ENCODE data around the gene CDKAL1. TPM values are rescaled to one million over a fixed set of nuclear protein-coding genes. Genes with fewer than 3 reads are reported as not detected.

The CDKAL1 gene
- total and polyA plus RNA-seq, 9 of the 15 experiments (the other 6 are each of a cell fraction or from before 2014, with no cell fraction given) = 11.2 to 36.3 (median 20.1) TPM

- H3K36me3 ChIP-seq (ENCODE audit: control insufficient read depth, insufficient read depth, low read length) = no peaks in the 10 kb centered on the region
- peaks cover 0 to 3% of the 10 kb centered on the region in 2 experiments; a peak in 1 of 5 replicates for H3K4me1 ChIP-seq (replicated peaks in 1 of 2; ENCODE audit: control insufficient read depth in 2 of 2, insufficient read depth in 2 of 2, low read length in 2 of 2)
- WGBS (ENCODE audit: insufficient coverage, low coverage, missing lambda C conversion rate) = 100% methylated on average over 1 of the region's 1 CpG
- H3K27ac ChIP-seq (ENCODE audit: extremely low read depth, low read depth, low read length) = no peak overlapping the region
- BruUV-seq (replicated peaks) = no TSS peak
- ATAC-seq (no peak), FAIRE-seq (no peak), DNase-seq (ENCODE audit: extremely low read depth in 1 of 4, low spot score in 3 of 4) (no peak)
- intact Hi-C loops (cut with micrococcal nuclease) = no loop called here
- no peak overlapping the region for H3K4me2 ChIP-seq (ENCODE audit: insufficient read depth, low read length)
- H2AFZ ChIP-seq (ENCODE audit: low read depth, low read length) = no peak overlapping the region
- H3K27me3 ChIP-seq (ENCODE audit: control insufficient read depth in 2 of 2, insufficient read depth in 2 of 2, low read length in 2 of 2) = no peaks in the 10 kb centered on the region
- H4K20me1 ChIP-seq (replicated peaks; ENCODE audit: control insufficient read depth, insufficient read depth, low read length) = no peaks in the 10 kb centered on the region
- H3K4me3 ChIP-seq = no peak overlapping the region
- no peaks in the 10 kb centered on the region for H3K9me1 ChIP-seq (ENCODE audit: control insufficient read depth, insufficient read depth, low read length)
- H3K9ac ChIP-seq (ENCODE audit: insufficient read depth in 1 of 2, low read depth in 2 of 2, low read length in 2 of 2) = no peak overlapping the region
- POLR2A ChIA-PET = no interaction called here
- no peaks in the 10 kb centered on the region for H3K9me3 ChIP-seq (replicated peaks; ENCODE audit: control insufficient read depth, insufficient read depth, low read depth, low read length)
- in situ Hi-C loops (cut with MboI) = no loop called here
- CTCF ChIA-PET (ENCODE audit: low intra/inter-chr PET ratio) = no interaction called here
- no peaks in the 10 kb centered on the region for H3K79me2 ChIP-seq (ENCODE audit: control insufficient read depth, insufficient read depth, low read length)
- TF ChIP-seq CREB3L1 (IDR thresholded peaks at IDR 0.05; ENCODE audit: borderline replicate concordance, low read depth) (no peak), NONO (IDR thresholded peaks at IDR 0.05; ENCODE audit: low read depth in 2 of 2, low read length in 1 of 2) (no peak), NFYB (IDR thresholded peaks at IDR 0.05; ENCODE audit: extremely low read depth, insufficient read length) (no peak), PATZ1 (CRISPR knock-in tag; IDR thresholded peaks at IDR 0.05; ENCODE audit: borderline replicate concordance) (no peak), RB1 (IDR thresholded peaks at IDR 0.05; ENCODE audit: low read depth) (no peak), MCM7 (IDR thresholded peaks at IDR 0.05) (no peak), KAT2B (IDR thresholded peaks at IDR 0.05; ENCODE audit: low read depth, low read length) (no peak), ZNF75A (CRISPR knock-in tag; IDR thresholded peaks at IDR 0.05) (no peak), REST (IDR thresholded peaks at IDR 0.05; ENCODE audit: borderline replicate concordance) (no peak), REST (CRISPR knock-in tag; IDR thresholded peaks at IDR 0.05; ENCODE audit: low read depth) (no peak), PTRF (tag; IDR thresholded peaks at IDR 0.05) (no peak), ZNF175 (CRISPR knock-in tag; IDR thresholded peaks at IDR 0.05; ENCODE audit: low read depth) (no peak)
Observed at GRCh38 chr6:20805021-20805420, 270.8 kb downstream of the CDKAL1 start.

Data from K562 (cell line).